ENCODE results near the gene EIF4H. TPM values are rescaled to one million over a fixed set of nuclear protein-coding genes. Genes with fewer than 3 reads are reported as not detected.
A peak's percentile ranks its signal among the peaks of the same experiment; 100 is the strongest.

EIF4H gene
- total RNA-seq, 1 experiment from 2014 or later, result 459 TPM

DNA sequence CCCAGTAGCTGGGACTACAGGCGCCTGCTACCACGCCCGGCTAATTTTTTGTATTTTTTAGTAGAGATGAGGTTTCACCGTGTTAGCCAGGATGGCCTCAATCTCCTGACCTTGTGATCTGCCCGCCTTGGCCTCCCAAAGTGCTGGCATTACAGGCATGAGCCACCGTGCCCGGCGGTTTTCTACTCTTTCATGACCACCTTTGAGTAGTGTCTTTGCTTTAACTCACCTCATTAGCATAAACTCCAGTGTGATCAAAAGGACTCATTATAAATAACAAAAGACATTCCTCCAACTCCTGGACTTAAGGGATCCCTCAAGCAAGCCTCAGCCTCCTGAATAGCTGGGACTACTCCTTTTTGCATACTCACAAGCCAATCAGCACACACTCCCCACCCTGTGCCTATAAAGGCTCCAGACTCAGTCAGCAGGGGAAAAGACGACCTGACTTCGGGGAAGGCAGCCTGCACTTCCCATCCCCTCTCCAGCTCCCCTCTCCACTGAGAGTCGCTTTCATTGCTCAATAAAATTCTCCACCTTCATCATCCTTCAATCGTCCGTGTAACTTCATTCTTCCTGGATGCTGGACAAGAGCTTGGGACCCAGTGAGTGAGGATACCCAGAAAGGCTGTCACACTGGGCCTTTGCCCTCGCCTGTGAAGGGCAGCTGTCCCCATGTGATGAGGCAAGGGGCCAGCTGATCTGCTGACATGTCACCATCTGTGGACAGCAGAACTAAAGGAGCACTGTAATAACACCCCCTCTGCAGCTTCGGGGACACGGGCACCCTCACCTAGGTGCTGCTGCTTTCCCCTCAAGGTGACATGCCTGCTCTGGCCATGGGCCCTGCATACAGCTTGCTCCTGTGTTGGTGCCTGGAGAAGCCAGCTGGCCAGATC lies 35.0 kb upstream of the EIF4H start:
- BruUV-seq (replicated peaks), result no TSS peak
- CTCF ChIA-PET, result interaction anchor here (0.7 kb wide), 1 partner anchor 15 kb away, joined by 4 read pairs; no protein-coding TSS in a partner anchor
- POLR2A ChIA-PET (ENCODE audit: unreplicated experiment), result interaction anchor here (0.6 kb wide), 1 partner anchor 246 kb away, joined by 15 read pairs; no protein-coding TSS in a partner anchor

GRCh38 chr7:74141705-74142104 lies 32.5 kb upstream of the EIF4H start:
- Histone ChIP-seq H3K27me3 (ENCODE audit: insufficient read depth, low read depth) (no peaks in the 10 kb centered on the region), H3K79me2 (ENCODE audit: low read depth) (no peaks in the 10 kb centered on the region), H3F3A (ENCODE audit: insufficient read depth, low read depth) (peaks cover 33% of the 10 kb centered on the region), H3K4me1 (replicated peaks; ENCODE audit: insufficient read depth) (peaks cover 30% of the 10 kb centered on the region), H4K20me1 (ENCODE audit: insufficient read depth) (no peaks in the 10 kb centered on the region), H3K27ac (peak overlapping the region; percentile 100), H3K4me2 (peak overlapping the region; percentile 75), H3K4me3 (peak overlapping the region; percentile 20; the same call in 1 of the 2 replicates), H3K9me3 (ENCODE audit: insufficient read depth, low read depth) (peaks cover 15% of the 10 kb centered on the region; the same call in 1 of the 2 replicates), H3K36me3 (ENCODE audit: low read depth) (no peaks in the 10 kb centered on the region), H3K9me2 (ENCODE audit: insufficient read depth) (no peaks in the 10 kb centered on the region), H2AFZ (peak overlapping the region; percentile 25; the same call in 1 of the 2 replicates)
- ChIA-PET POLR2A (ENCODE audit: unreplicated experiment) (interaction anchor here (0.5 to 0.9 kb wide), 3 partner anchors 17 to 146 kb away, joined by 3 to 18 read pairs (median 6); no protein-coding TSS in a partner anchor), CTCF (interaction anchor here (0.5 kb wide), 1 partner anchor 29 kb away, joined by 12 read pairs; no protein-coding TSS in a partner anchor)
- DNase-seq, result peak; percentile 38 to 89
- TF ChIP-seq EZH2 (IDR thresholded peaks at IDR 0.05; ENCODE audit: low read depth), result no peak
- TF ChIP-seq, protein P1, sequence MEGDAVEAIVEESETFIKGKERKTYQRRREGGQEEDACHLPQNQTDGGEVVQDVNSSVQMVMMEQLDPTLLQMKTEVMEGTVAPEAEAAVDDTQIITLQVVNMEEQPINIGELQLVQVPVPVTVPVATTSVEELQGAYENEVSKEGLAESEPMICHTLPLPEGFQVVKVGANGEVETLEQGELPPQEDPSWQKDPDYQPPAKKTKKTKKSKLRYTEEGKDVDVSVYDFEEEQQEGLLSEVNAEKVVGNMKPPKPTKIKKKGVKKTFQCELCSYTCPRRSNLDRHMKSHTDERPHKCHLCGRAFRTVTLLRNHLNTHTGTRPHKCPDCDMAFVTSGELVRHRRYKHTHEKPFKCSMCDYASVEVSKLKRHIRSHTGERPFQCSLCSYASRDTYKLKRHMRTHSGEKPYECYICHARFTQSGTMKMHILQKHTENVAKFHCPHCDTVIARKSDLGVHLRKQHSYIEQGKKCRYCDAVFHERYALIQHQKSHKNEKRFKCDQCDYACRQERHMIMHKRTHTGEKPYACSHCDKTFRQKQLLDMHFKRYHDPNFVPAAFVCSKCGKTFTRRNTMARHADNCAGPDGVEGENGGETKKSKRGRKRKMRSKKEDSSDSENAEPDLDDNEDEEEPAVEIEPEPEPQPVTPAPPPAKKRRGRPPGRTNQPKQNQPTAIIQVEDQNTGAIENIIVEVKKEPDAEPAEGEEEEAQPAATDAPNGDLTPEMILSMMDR (conservative IDR thresholded peaks at IDR 0.05), result no peak
- intact Hi-C loops (cut with micrococcal nuclease; ENCODE audit: unreplicated experiment), result loop anchor here (1.0 kb wide), 2 partner anchors 8 to 47 kb away; no protein-coding TSS in a partner anchor
- no TSS peak for BruUV-seq (replicated peaks)

More for the DNA sequence above, 35.0 kb upstream of the EIF4H start:
- H3K9me2 ChIP-seq (ENCODE audit: insufficient read depth), result no peaks in the 10 kb centered on the region
- peaks cover 36% of the 10 kb centered on the region for H3K4me1 ChIP-seq (replicated peaks; ENCODE audit: insufficient read depth)
- intact Hi-C loops (cut with micrococcal nuclease; ENCODE audit: unreplicated experiment), result no loop called here
- H3K79me2 ChIP-seq (ENCODE audit: low read depth), result no peaks in the 10 kb centered on the region
- H3K36me3 ChIP-seq (ENCODE audit: low read depth), result no peaks in the 10 kb centered on the region
- no peak for TF ChIP-seq EZH2 (IDR thresholded peaks at IDR 0.05; ENCODE audit: low read depth)
- TF ChIP-seq, protein P1 (conservative IDR thresholded peaks at IDR 0.05), result no peak
- no peaks in the 10 kb centered on the region for H3K27me3 ChIP-seq (ENCODE audit: insufficient read depth, low read depth)
- DNase-seq, result no peak
- H2AFZ ChIP-seq, result no peak overlapping the region
- H3K4me2 ChIP-seq, result no peak overlapping the region
- no peak overlapping the region for H3K4me3 ChIP-seq
- H3K9me3 ChIP-seq (ENCODE audit: insufficient read depth, low read depth), result peaks cover 12% of the 10 kb centered on the region; the same call in 1 of the 2 replicates
- no peaks in the 10 kb centered on the region for H4K20me1 ChIP-seq (ENCODE audit: insufficient read depth)
- H3F3A ChIP-seq (ENCODE audit: insufficient read depth, low read depth), result peaks cover 38% of the 10 kb centered on the region
- 0 out of 2 replicates have a peak overlapping the region, but pooled peaks have one; percentile 16 for H3K27ac ChIP-seq

- TF ChIP-seq EZH2 (IDR thresholded peaks at IDR 0.05; ENCODE audit: low read depth), result no peak
- TF ChIP-seq, protein P1 (conservative IDR thresholded peaks at IDR 0.05), result no peak
- H3K4me3 ChIP-seq, result no peak overlapping the region
- peaks cover 33% of the 10 kb centered on the region for H3F3A ChIP-seq (ENCODE audit: insufficient read depth, low read depth)
- peaks cover 30% of the 10 kb centered on the region for H3K4me1 ChIP-seq (replicated peaks; ENCODE audit: insufficient read depth)
- H3K27ac ChIP-seq, result no peak overlapping the region
- no TSS peak for BruUV-seq (replicated peaks)
- ChIA-PET POLR2A (ENCODE audit: unreplicated experiment) (interaction anchor here (0.6 kb wide), 1 partner anchor 10 kb away, joined by 6 read pairs; no protein-coding TSS in a partner anchor), CTCF (no interaction called here)
- H2AFZ ChIP-seq, result no peak overlapping the region
- no peak overlapping the region for H3K4me2 ChIP-seq
- no peaks in the 10 kb centered on the region for H4K20me1 ChIP-seq (ENCODE audit: insufficient read depth)
- H3K36me3 ChIP-seq (ENCODE audit: low read depth), result no peaks in the 10 kb centered on the region
- DNase-seq, result no peak
- H3K27me3 ChIP-seq (ENCODE audit: insufficient read depth, low read depth), result no peaks in the 10 kb centered on the region
- no peaks in the 10 kb centered on the region for H3K9me2 ChIP-seq (ENCODE audit: insufficient read depth)
- no peaks in the 10 kb centered on the region for H3K79me2 ChIP-seq (ENCODE audit: low read depth)
- intact Hi-C loops (cut with micrococcal nuclease; ENCODE audit: unreplicated experiment), result no loop called here
- peaks cover 15% of the 10 kb centered on the region; the same call in 1 of the 2 replicates for H3K9me3 ChIP-seq (ENCODE audit: insufficient read depth, low read depth)
These were observed 30.8 kb upstream of the EIF4H start for GRCh38 chr7:74143383-74143782.

All from PC-9 (cell line).